NCI-H187 treated with DMSO at 0.1 percent for 48 hours (cell line): ENCODE measurements around the gene FAT1.

Source experiments
- DNase-seq: peaks from one replicate; lab custom pipeline; 2025; lab: John Stamatoyannopoulos, UW

Gene FAT1

GRCh38 chr4:186619088-186619487 is 104.6 kb downstream of the FAT1 start:
- no peak for DNase-seq

GRCh38 chr4:186617921-186618320 is 105.7 kb downstream of the FAT1 start:
- no peak for DNase-seq

GRCh38 chr4:186607490-186607889 is 116.2 kb downstream of the FAT1 start:
- DNase-seq = no peak

- DNase-seq = no peak
Measured at GRCh38 chr4:186606591-186606992, 117.1 kb downstream of the FAT1 start.

- DNase-seq = no peak
Measured at GRCh38 chr4:186605261-186605865, 118.3 kb downstream of the FAT1 start.

- no peak for DNase-seq
Measured at GRCh38 chr4:186604124-186604807, 119.4 kb downstream of the FAT1 start.

- DNase-seq = no peak
Measured at GRCh38 chr4:186602978-186603377, 120.7 kb downstream of the FAT1 start.

GRCh38 chr4:186599483-186599882 is 124.2 kb downstream of the FAT1 start:
- DNase-seq = no peak

- no peak for DNase-seq
Measured at GRCh38 chr4:186598686-186599085, 125.0 kb downstream of the FAT1 start.

- no peak for DNase-seq
Measured at GRCh38 chr4:186596850-186597390, 126.7 kb downstream of the FAT1 start.

GRCh38 chr4:186596346-186596745 is 127.3 kb downstream of the FAT1 start:
- DNase-seq = no peak

GRCh38 chr4:186593587-186593973 is 130.1 kb downstream of the FAT1 start:
- no peak for DNase-seq

- no peak for DNase-seq
Measured at GRCh38 chr4:186592966-186593586, 130.6 kb downstream of the FAT1 start.

- DNase-seq = no peak
Measured at GRCh38 chr4:186592445-186592844, 131.2 kb downstream of the FAT1 start.

GRCh38 chr4:186591651-186592050 is 132.0 kb downstream of the FAT1 start:
- DNase-seq = no peak

- DNase-seq = no peak
Measured at GRCh38 chr4:186588503-186588902, 135.2 kb downstream of the FAT1 start.

GRCh38 chr4:186587416-186588018 is 136.1 kb downstream of the FAT1 start:
- no peak for DNase-seq

- no peak for DNase-seq
Measured at GRCh38 chr4:186586205-186586604, 137.5 kb downstream of the FAT1 start.

GRCh38 chr4:186584912-186585311 is 138.7 kb downstream of the FAT1 start:
- DNase-seq = no peak

GRCh38 chr4:186581421-186581820 is 142.2 kb downstream of the FAT1 start:
- DNase-seq = no peak

- no peak for DNase-seq
Measured at GRCh38 chr4:186580669-186581068, 143.0 kb downstream of the FAT1 start.

GRCh38 chr4:186570193-186570996 is 153.3 kb downstream of the FAT1 start:
- DNase-seq = no peak
